GM23338 (cell line): ENCODE measurements around the gene BICDL1. TPM values are rescaled to one million over a fixed set of nuclear protein-coding genes. Genes with fewer than 3 reads are reported as not detected.

Experiments
- ATAC-seq: fragments of 200-7000 bp; cut with Tn5 transposase; 3 replicates; pipeline ENCODE4 v1.9.1; 2020
- DNase-seq: peaks from one replicate; pipeline ENCODE4 v3.0.0-alpha.2; 2015; ENCODE audit warnings: low spot score
- H2AFZ ChIP-seq: fragments of 200-600 bp; sonication (generic); 2 replicates; pipeline ENCODE4 v1.8.0; 2016; ENCODE audit warnings: antibody characterized with exemption, mild to moderate bottlenecking, moderate library complexity
- H3F3A ChIP-seq: fragments of 200-600 bp; sonication (generic); replicated peaks from 2 replicates; pipeline ENCODE4 v1.8.0; 2017; ENCODE audit warnings: antibody characterized with exemption, mixed run types, low read depth
- H3K27ac ChIP-seq: fragments of 200-600 bp; sonication (generic); 2 replicates; pipeline ENCODE4 v1.6.1; 2016; ENCODE audit warnings: low read depth
- H3K27me3 ChIP-seq: fragments of 200-600 bp; sonication (generic); 2 replicates; pipeline ENCODE4 v1.8.0; 2016; ENCODE audit warnings: mild to moderate bottlenecking, mixed run types, moderate library complexity; ENCODE audit not compliant: insufficient read depth
- H3K36me3 ChIP-seq: fragments of 200-600 bp; sonication (generic); 2 replicates; pipeline ENCODE4 v1.8.0; 2016; ENCODE audit warnings: mild to moderate bottlenecking; ENCODE audit not compliant: insufficient read depth
- H3K4me1 ChIP-seq: fragments of 200-600 bp; sonication (generic); 2 replicates; pipeline ENCODE4 v1.8.0; 2016; ENCODE audit warnings: mild to moderate bottlenecking, moderate library complexity; ENCODE audit not compliant: insufficient read depth
- H3K4me2 ChIP-seq: fragments of 200-600 bp; sonication (generic); 2 replicates; pipeline ENCODE4 v1.7.1; 2017; ENCODE audit warnings: mixed run types
- H3K4me3 ChIP-seq: fragments of 200-600 bp; sonication (generic); 2 replicates; pipeline ENCODE4 v1.6.1; 2016; ENCODE audit warnings: mixed run types
- H3K79me2 ChIP-seq: fragments of 200-600 bp; sonication (generic); replicated peaks from 2 replicates; pipeline ENCODE4 v1.8.0; 2017; ENCODE audit warnings: mild to moderate bottlenecking; ENCODE audit not compliant: insufficient read depth
- H3K9me2 ChIP-seq: fragments of 200-600 bp; sonication (generic); 2 replicates; pipeline ENCODE4 v1.8.0; 2017; ENCODE audit not compliant: insufficient read depth
- H4K20me1 ChIP-seq: fragments of 200-600 bp; sonication (generic); replicated peaks from 2 replicates; pipeline ENCODE4 v1.8.0; 2017; ENCODE audit warnings: mild to moderate bottlenecking; ENCODE audit not compliant: insufficient read depth
- H3K27ac Mint-ChIP-seq: 2 replicates; pipeline ENCODE4 v1.8.0; 2020; ENCODE audit warnings: inconsistent platforms, mild to moderate bottlenecking, moderate library complexity, mixed read lengths
- H3K27me3 Mint-ChIP-seq: 3 replicates; pipeline ENCODE4 v1.8.0; 2022; ENCODE audit warnings: low read depth, mild to moderate bottlenecking, moderate library complexity, mixed read lengths, inconsistent platforms; ENCODE audit not compliant: insufficient read depth, poor library complexity
- H3K36me3 Mint-ChIP-seq: 3 replicates; pipeline ENCODE4 v1.8.0; 2021; ENCODE audit warnings: low read depth, mild to moderate bottlenecking, inconsistent platforms, moderate library complexity, mixed read lengths
- H3K4me1 Mint-ChIP-seq: 3 replicates; pipeline ENCODE4 v1.8.0; 2020; ENCODE audit warnings: mild to moderate bottlenecking, inconsistent platforms, mixed read lengths
- H3K4me3 Mint-ChIP-seq: 3 replicates; pipeline ENCODE4 v1.8.0; 2021; ENCODE audit warnings: moderate library complexity, mild to moderate bottlenecking, inconsistent platforms, mixed read lengths
- H3K9me3 Mint-ChIP-seq: 3 replicates; pipeline ENCODE4 v1.8.0; 2020; ENCODE audit warnings: moderate library complexity, mild to moderate bottlenecking, inconsistent platforms, mixed read lengths
- CREB1 ChIP-seq: fragments of 250-450 bp; sonication (Bioruptor Pico); IDR thresholded peaks from 2 replicates; pipeline ENCODE4 v1.5.0; 2020; ENCODE audit warnings: low read depth, mild to moderate bottlenecking, moderate library complexity
- CTCF ChIP-seq, 2 experiments: fragments of 200-600 bp in 1 of 2; sonication (generic) in 1 of 2; conservative IDR thresholded peaks; 2 replicates each; pipeline versions ENCODE4 v1.5.1 to v1.6.1; 2016 to 2017; ENCODE audit warnings: antibody characterized with exemption in 2 of 2, low read depth in 2 of 2, mild to moderate bottlenecking in 2 of 2, moderate library complexity in 1 of 2
- ETS1 ChIP-seq: IDR thresholded peaks from 2 replicates; pipeline ENCODE4 v1.6.1; 2016; ENCODE audit warnings: antibody characterized with exemption
- EZH2 ChIP-seq: fragments of 200-600 bp; sonication (generic); IDR thresholded peaks from one replicate; pipeline ENCODE4 v1.8.0; 2017; ENCODE audit warnings: antibody characterized with exemption, mild to moderate bottlenecking, low read depth; ENCODE audit not compliant: unreplicated experiment
- EZH2phosphoT487 ChIP-seq: fragments of 200-600 bp; sonication (generic); IDR thresholded peaks from one replicate; pipeline ENCODE4 v1.8.1; 2018; ENCODE audit warnings: antibody characterized with exemption; ENCODE audit not compliant: unreplicated experiment
- JUNB ChIP-seq: IDR thresholded peaks from one replicate; pipeline ENCODE4 v1.6.1; 2016; ENCODE audit warnings: antibody characterized with exemption; ENCODE audit not compliant: unreplicated experiment
- NANOG ChIP-seq: IDR thresholded peaks from 2 replicates; pipeline ENCODE4 v1.6.1; 2016; ENCODE audit warnings: antibody characterized with exemption, borderline replicate concordance
- POLR2AphosphoS5 ChIP-seq: IDR thresholded peaks from 2 replicates; pipeline ENCODE4 v1.6.1; 2016; ENCODE audit warnings: antibody characterized with exemption, low read depth
- REST ChIP-seq: IDR thresholded peaks from one replicate; pipeline ENCODE4 v1.6.1; 2018; ENCODE audit warnings: antibody characterized with exemption; ENCODE audit not compliant: unreplicated experiment
- STAT1 ChIP-seq: IDR thresholded peaks from one replicate; pipeline ENCODE4 v1.6.1; 2016; ENCODE audit warnings: antibody characterized with exemption; ENCODE audit not compliant: unreplicated experiment
- ZNF114 ChIP-seq: fragments of 250-450 bp; sonication (Bioruptor Pico); IDR thresholded peaks from 2 replicates; pipeline ENCODE4 v1.5.0; 2020; ENCODE audit warnings: mild to moderate bottlenecking, moderate library complexity
- ZNF331 ChIP-seq: fragments of 250-450 bp; sonication (Bioruptor Pico); IDR thresholded peaks from 2 replicates; pipeline ENCODE4 v1.5.0; 2020; ENCODE audit warnings: low read depth, mild to moderate bottlenecking, moderate library complexity
- polyA plus RNA-seq: library from polyadenylated mRNA; unstranded; fragments of >200 nt; fragmentation: Nextera tagmentation; extraction: Ambion mirVana; gene quantifications from 2 replicates; pipeline ENCODE4 v1.2.1, GENCODE V29; 2016
- total RNA-seq: library from RNA; depleted of rRNA; stranded (reverse); fragments of >200 nt; shearing (Covaris generic); gene quantifications from 2 replicates; pipeline ENCODE4 v1.2.3, GENCODE V29; 2014

The BICDL1 gene
- total and polyA plus RNA-seq, 2 experiments from 2014 or later, result 14.0 to 25.7 TPM

GRCh38 chr12:120066341-120066740 is 77.3 kb downstream of the BICDL1 start:
- no peak overlapping the region for H3K4me3 Mint-ChIP-seq
- DNase-seq, result no peak
- Histone ChIP-seq H3K27ac (no peak overlapping the region), H2AFZ (no peak overlapping the region), H4K20me1 (no peaks in the 10 kb centered on the region; the same call in 1 of the 2 replicates), H3K4me3 (no peak overlapping the region), H3K4me1 (no peaks in the 10 kb centered on the region), H3F3A (no peaks in the 10 kb centered on the region), H3K4me2 (no peak overlapping the region), H3K36me3 (no peaks in the 10 kb centered on the region), H3K9me2 (no peaks in the 10 kb centered on the region), H3K79me2 (no peaks in the 10 kb centered on the region), H3K27me3 (no peaks in the 10 kb centered on the region)
- no peak for ATAC-seq
- H3K9me3 Mint-ChIP-seq, result no peaks in the 10 kb centered on the region
- H3K27me3 Mint-ChIP-seq, result peaks cover 6% of the 10 kb centered on the region
- H3K4me1 Mint-ChIP-seq, result peaks cover 9% of the 10 kb centered on the region
- no peaks in the 10 kb centered on the region for H3K36me3 Mint-ChIP-seq
- TF ChIP-seq NANOG, result no peak
- no peak for TF ChIP-seq POLR2AphosphoS5
- TF ChIP-seq CTCF (conservative IDR thresholded peaks at IDR 0.05; ENCODE audit: low read depth in 2 of 2), result no peak
- no peak for TF ChIP-seq REST
- no peak for TF ChIP-seq STAT1
- no peak for TF ChIP-seq ZNF331 (CRISPR knock-in tag)
- H3K27ac Mint-ChIP-seq, result no peak overlapping the region

- Histone ChIP-seq H3K4me2 (no peak overlapping the region), H2AFZ (no peak overlapping the region), H4K20me1 (no peaks in the 10 kb centered on the region), H3K27me3 (no peaks in the 10 kb centered on the region), H3K4me1 (no peaks in the 10 kb centered on the region), H3K79me2 (no peaks in the 10 kb centered on the region), H3F3A (no peaks in the 10 kb centered on the region), H3K36me3 (no peaks in the 10 kb centered on the region), H3K9me2 (no peaks in the 10 kb centered on the region), H3K4me3 (no peak overlapping the region), H3K27ac (no peak overlapping the region)
- no peaks in the 10 kb centered on the region for H3K36me3 Mint-ChIP-seq
- DNase-seq (no peak), ATAC-seq (no peak)
- H3K27me3 Mint-ChIP-seq, result peaks cover 6% of the 10 kb centered on the region
- no peak overlapping the region for H3K27ac Mint-ChIP-seq
- no peaks in the 10 kb centered on the region for H3K9me3 Mint-ChIP-seq
- no peak overlapping the region for H3K4me3 Mint-ChIP-seq
- H3K4me1 Mint-ChIP-seq, result peaks cover 9% of the 10 kb centered on the region
- TF ChIP-seq ZNF331 (CRISPR knock-in tag) (no peak), EZH2 (no peak), REST (no peak), EZH2phosphoT487 (no peak), POLR2AphosphoS5 (no peak), STAT1 (no peak), JUNB (no peak), ETS1 (no peak), CREB1 (CRISPR knock-in tag) (no peak), ZNF114 (CRISPR knock-in tag) (no peak)
Measured at GRCh38 chr12:120067084-120067869, 78.2 kb downstream of the BICDL1 start.
